Liver (tissue), 9 donors: Measurements from ENCODE around the gene PLAA. TPM values are rescaled to one million over a fixed set of nuclear protein-coding genes. Genes with fewer than 3 reads are reported as not detected.

ENCODE experiments used
- DNase-seq: peaks from one replicate; pipeline ENCODE4 v3.0.0-alpha.2; 2017; ENCODE audit warnings: low spot score
- H3K27ac ChIP-seq, 2 donors: one replicate each; pipeline ENCODE4 v1.7.0; 2013; ENCODE audit warnings: inconsistent platforms in 2 of 2, low read length in 2 of 2, control low read depth in 1 of 2, low read depth in 1 of 2, mild to moderate bottlenecking in 1 of 2
- H3K27me3 ChIP-seq, 4 donors: one replicate each; pipeline versions ENCODE4 v1.6.1 to v1.7.0; 2013; ENCODE audit warnings: low read length in 3 of 4, inconsistent platforms in 1 of 4, mild to moderate bottlenecking in 1 of 4, moderate library complexity in 1 of 4; ENCODE audit not compliant: control insufficient read depth in 4 of 4, insufficient read depth in 4 of 4
- H3K36me3 ChIP-seq, 4 donors: one replicate each; pipeline versions ENCODE4 v1.6.1 to v1.7.0; 2013; ENCODE audit warnings: low read length in 3 of 4, mild to moderate bottlenecking in 3 of 4, low read depth in 1 of 4, moderate library complexity in 1 of 4; ENCODE audit not compliant: control insufficient read depth in 4 of 4, insufficient read depth in 3 of 4
- H3K4me1 ChIP-seq, 4 donors: one replicate each; pipeline versions ENCODE4 v1.6.1 to v1.7.0; 2013; ENCODE audit warnings: low read length in 3 of 4, mild to moderate bottlenecking in 3 of 4, moderate library complexity in 1 of 4; ENCODE audit not compliant: control insufficient read depth in 4 of 4, insufficient read depth in 4 of 4
- H3K4me3 ChIP-seq, 3 donors: one replicate each; pipeline versions ENCODE4 v1.6.1 to v1.7.0; 2013; ENCODE audit warnings: low read length in 3 of 3, control low read depth in 1 of 3, low read depth in 1 of 3, mild to moderate bottlenecking in 1 of 3
- H3K9ac ChIP-seq, 2 donors: one replicate each; pipeline ENCODE4 v1.7.0; 2013; ENCODE audit warnings: low read length in 2 of 2, mild to moderate bottlenecking in 2 of 2, moderate library complexity in 2 of 2, control low read depth in 1 of 2, low read depth in 1 of 2
- H3K9me3 ChIP-seq, 4 donors: one replicate each; pipeline versions ENCODE4 v1.6.1 to v1.7.0; 2013; ENCODE audit warnings: low read length in 3 of 4; ENCODE audit not compliant: control insufficient read depth in 4 of 4
- ATF3 ChIP-seq: IDR thresholded peaks from 2 replicates; pipeline ENCODE4 v1.6.1; 2016; ENCODE audit warnings: antibody characterized with exemption
- CTCF ChIP-seq: fragments of 150-350 bp; IDR thresholded peaks from 2 replicates; pipeline ENCODE4 v1.5.1; 2017; ENCODE audit warnings: improper control_type of control experiment, low read depth, low read length; ENCODE audit not compliant: missing input control
- EGR1 ChIP-seq, 2 donors: IDR thresholded peaks; 2 replicates each; pipeline ENCODE4 v1.6.1; 2016 to 2018; ENCODE audit warnings: antibody characterized with exemption in 2 of 2, low read depth in 2 of 2
- FOXA2 ChIP-seq: IDR thresholded peaks from 2 replicates; pipeline ENCODE4 v1.6.1; 2016; ENCODE audit warnings: antibody characterized with exemption
- GABPA ChIP-seq, 2 donors: IDR thresholded peaks in 1 of 2; conservative IDR thresholded peaks in 1 of 2; 2 replicates each; pipeline ENCODE4 v1.6.1; 2016; ENCODE audit warnings: antibody characterized with exemption in 2 of 2, mild to moderate bottlenecking in 1 of 2, moderate library complexity in 1 of 2
- HNF4A ChIP-seq, 2 donors: conservative IDR thresholded peaks; 2 replicates each; pipeline ENCODE4 v1.6.1; 2016; ENCODE audit warnings: antibody characterized with exemption in 2 of 2, mild to moderate bottlenecking in 2 of 2
- HNF4G ChIP-seq: IDR thresholded peaks from 2 replicates; pipeline ENCODE4 v1.6.1; 2016; ENCODE audit warnings: antibody characterized with exemption
- JUND ChIP-seq, 2 donors: IDR thresholded peaks; 2 replicates each; pipeline ENCODE4 v1.6.1; 2016; ENCODE audit warnings: antibody characterized with exemption in 2 of 2
- MAX ChIP-seq: IDR thresholded peaks from 2 replicates; pipeline ENCODE4 v1.6.1; 2016; ENCODE audit warnings: antibody characterized with exemption
- NR2F2 ChIP-seq: IDR thresholded peaks from 2 replicates; pipeline ENCODE4 v1.6.1; 2016; ENCODE audit warnings: antibody characterized with exemption
- RAD21 ChIP-seq, 2 donors: IDR thresholded peaks; 2 replicates each; pipeline ENCODE4 v1.6.1; 2016; ENCODE audit warnings: antibody characterized with exemption in 2 of 2, mild to moderate bottlenecking in 2 of 2
- RXRA ChIP-seq, 2 donors: IDR thresholded peaks; 2 replicates each; pipeline ENCODE4 v1.6.1; 2017 to 2018; ENCODE audit warnings: antibody characterized with exemption in 2 of 2, mild to moderate bottlenecking in 1 of 2
- TAF1 ChIP-seq: conservative IDR thresholded peaks from 2 replicates; pipeline ENCODE4 v1.6.1; 2016; ENCODE audit warnings: antibody characterized with exemption, mild to moderate bottlenecking
- YY1 ChIP-seq: IDR thresholded peaks from 2 replicates; pipeline ENCODE4 v1.6.1; 2016; ENCODE audit warnings: antibody characterized with exemption, mild to moderate bottlenecking
- WGBS: extraction: QIAGEN DNeasy Blood & Tissue Kit; methylation state at CpG from one replicate; pipeline ENCODE4 v1.1.7; 2013; 5-methylcytosine and 5-hydroxymethylcytosine counted together
- polyA plus RNA-seq, 2 donors: library from polyadenylated mRNA; stranded (reverse) in 1 of 2; unstranded in 1 of 2; fragments of 200-250 nt in 1 of 2; fragments of >200 nt in 1 of 2; fragmentation: Nextera tagmentation in 1 of 2; extraction: Ambion mirVana in 1 of 2; gene quantifications; one replicate each; pipeline versions ENCODE4 v1.2.1 to v1.2.3, GENCODE V29; 2013 to 2015
- total RNA-seq, 2 donors: library from RNA; depleted of rRNA; stranded (reverse); fragments of >200 nt; gene quantifications; one replicate each; pipeline ENCODE4 v1.2.3, GENCODE V29; 2014
- TF ChIP-seq, protein P1 (sequence below): IDR thresholded peaks from 2 replicates; pipeline ENCODE4 v1.6.1; 2016; ENCODE audit warnings: antibody characterized with exemption, mild to moderate bottlenecking
- donor health status: healthy.
- donor health status: healthy.
- donor health status: healthy.
- donor health status: healthy.
- donor health status: healthy.

PLAA gene
- total and polyA plus RNA-seq, 4 donors, result 7.5 to 29.5 (median 19.2) TPM

GRCh38 chr9:26975728-26976707 lies 29.0 kb upstream of the PLAA start:
- peaks cover 0 to 5% (median 3%) of the 10 kb centered on the region in 4 donors for H3K36me3 ChIP-seq
- DNase-seq, result peak; percentile 42
- no peak for TF ChIP-seq NR2F2
- TF ChIP-seq CTCF, result peak; percentile 58
- no peak for TF ChIP-seq HNF4A (conservative IDR thresholded peaks at IDR 0.05)
- TF ChIP-seq RAD21 (IDR thresholded peaks at IDR 0.05), result peak; percentile 81 to 86
- H3K4me1 ChIP-seq, result no peaks in the 10 kb centered on the region
- 88% methylated on average over 18 of the region's 18 CpGs for WGBS
- no peak overlapping the region for H3K27ac ChIP-seq
- no peaks in the 10 kb centered on the region for H3K27me3 ChIP-seq
- no peak overlapping the region for H3K9ac ChIP-seq
- H3K4me3 ChIP-seq, result no peak overlapping the region
- no peaks in the 10 kb centered on the region for H3K9me3 ChIP-seq

- no peaks in the 10 kb centered on the region for H3K4me1 ChIP-seq
- no peak for TF ChIP-seq HNF4G
- no peak for TF ChIP-seq YY1
- TF ChIP-seq CTCF, result no peak
- TF ChIP-seq RXRA (IDR thresholded peaks at IDR 0.05), result no peak
- no peak for TF ChIP-seq JUND (IDR thresholded peaks at IDR 0.05)
- TF ChIP-seq HNF4A (conservative IDR thresholded peaks at IDR 0.05), result no peak
- H3K9ac ChIP-seq, result no peak overlapping the region
- H3K36me3 ChIP-seq, result peaks cover 0 to 3% (median 1%) of the 10 kb centered on the region in 4 donors
- no peak for DNase-seq
- H3K27me3 ChIP-seq, result no peaks in the 10 kb centered on the region
- H3K9me3 ChIP-seq, result no peaks in the 10 kb centered on the region
- H3K4me3 ChIP-seq, result no peak overlapping the region
- 95% methylated on average over 4 of the region's 4 CpGs for WGBS
- H3K27ac ChIP-seq, result no peak overlapping the region
These were observed 27.9 kb upstream of the PLAA start for GRCh38 chr9:26974927-26975326.

- Histone ChIP-seq H3K9ac (no peak overlapping the region), H3K9me3 (no peaks in the 10 kb centered on the region), H3K4me1 (no peaks in the 10 kb centered on the region), H3K4me3 (no peak overlapping the region), H3K36me3 (peaks cover 0 to 3% (median 0%) of the 10 kb centered on the region in 4 donors), H3K27ac (no peak overlapping the region), H3K27me3 (no peaks in the 10 kb centered on the region)
- DNase-seq, result no peak
- 87% methylated on average over 5 of the region's 5 CpGs for WGBS
- TF ChIP-seq MAX (no peak), GABPA (IDR thresholded peaks at IDR 0.05 in 1 of 2, conservative IDR thresholded peaks at IDR 0.05 in 1 of 2) (no peak), RXRA (IDR thresholded peaks at IDR 0.05) (no peak), CTCF (no peak), YY1 (no peak), NR2F2 (no peak), TAF1 (no peak), HNF4A (conservative IDR thresholded peaks at IDR 0.05) (no peak), HNF4G (no peak), EGR1 (IDR thresholded peaks at IDR 0.05; ENCODE audit: low read depth in 2 of 2) (no peak), FOXA2 (no peak), ATF3 (no peak)
- TF ChIP-seq, protein P1, sequence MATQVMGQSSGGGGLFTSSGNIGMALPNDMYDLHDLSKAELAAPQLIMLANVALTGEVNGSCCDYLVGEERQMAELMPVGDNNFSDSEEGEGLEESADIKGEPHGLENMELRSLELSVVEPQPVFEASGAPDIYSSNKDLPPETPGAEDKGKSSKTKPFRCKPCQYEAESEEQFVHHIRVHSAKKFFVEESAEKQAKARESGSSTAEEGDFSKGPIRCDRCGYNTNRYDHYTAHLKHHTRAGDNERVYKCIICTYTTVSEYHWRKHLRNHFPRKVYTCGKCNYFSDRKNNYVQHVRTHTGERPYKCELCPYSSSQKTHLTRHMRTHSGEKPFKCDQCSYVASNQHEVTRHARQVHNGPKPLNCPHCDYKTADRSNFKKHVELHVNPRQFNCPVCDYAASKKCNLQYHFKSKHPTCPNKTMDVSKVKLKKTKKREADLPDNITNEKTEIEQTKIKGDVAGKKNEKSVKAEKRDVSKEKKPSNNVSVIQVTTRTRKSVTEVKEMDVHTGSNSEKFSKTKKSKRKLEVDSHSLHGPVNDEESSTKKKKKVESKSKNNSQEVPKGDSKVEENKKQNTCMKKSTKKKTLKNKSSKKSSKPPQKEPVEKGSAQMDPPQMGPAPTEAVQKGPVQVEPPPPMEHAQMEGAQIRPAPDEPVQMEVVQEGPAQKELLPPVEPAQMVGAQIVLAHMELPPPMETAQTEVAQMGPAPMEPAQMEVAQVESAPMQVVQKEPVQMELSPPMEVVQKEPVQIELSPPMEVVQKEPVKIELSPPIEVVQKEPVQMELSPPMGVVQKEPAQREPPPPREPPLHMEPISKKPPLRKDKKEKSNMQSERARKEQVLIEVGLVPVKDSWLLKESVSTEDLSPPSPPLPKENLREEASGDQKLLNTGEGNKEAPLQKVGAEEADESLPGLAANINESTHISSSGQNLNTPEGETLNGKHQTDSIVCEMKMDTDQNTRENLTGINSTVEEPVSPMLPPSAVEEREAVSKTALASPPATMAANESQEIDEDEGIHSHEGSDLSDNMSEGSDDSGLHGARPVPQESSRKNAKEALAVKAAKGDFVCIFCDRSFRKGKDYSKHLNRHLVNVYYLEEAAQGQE, result no peak
These were observed 26.9 kb upstream of the PLAA start for GRCh38 chr9:26973989-26974388.
